Measurements from ENCODE around the gene CTBP1.

GRCh38 chr4:1176398-1177273, 72.3 kb downstream of the CTBP1 start:
- TF ChIP-seq EZH2 (IDR thresholded peaks at IDR 0.05), result no peak
- no peak for TF ChIP-seq CTCF (IDR thresholded peaks at IDR 0.05)
